HG03045 (cell line): ENCODE results near the gene GALNT7.
"Not testable (repeated sequence)": the region's sequence is repeated elsewhere in the genome, so short reads cannot be mapped to it uniquely, and the experiment has no call there.

ENCODE experiments used
- ATAC-seq: cut with Tn5 transposase; IDR thresholded peaks from one replicate; pipeline ENCODE4 v1.9.1; 2021; ENCODE audit warnings: mild to moderate bottlenecking, moderate library complexity; ENCODE audit not compliant: unreplicated experiment

Gene GALNT7

GRCh38 chr4:173166491-173166890 is 2.1 kb upstream of the GALNT7 start:
- no peak for ATAC-seq

GRCh38 chr4:173167758-173168395 is 734 bp upstream of the GALNT7 start:
- no peak for ATAC-seq

GRCh38 chr4:173169178-173169427 is 492 bp downstream of the GALNT7 start:
- ATAC-seq = no peak

GRCh38 chr4:173169428-173170181 is 994 bp downstream of the GALNT7 start:
- peak; percentile 69 for ATAC-seq

GRCh38 chr4:173170182-173170778 is 1.7 kb downstream of the GALNT7 start:
- no peak for ATAC-seq

DNA sequence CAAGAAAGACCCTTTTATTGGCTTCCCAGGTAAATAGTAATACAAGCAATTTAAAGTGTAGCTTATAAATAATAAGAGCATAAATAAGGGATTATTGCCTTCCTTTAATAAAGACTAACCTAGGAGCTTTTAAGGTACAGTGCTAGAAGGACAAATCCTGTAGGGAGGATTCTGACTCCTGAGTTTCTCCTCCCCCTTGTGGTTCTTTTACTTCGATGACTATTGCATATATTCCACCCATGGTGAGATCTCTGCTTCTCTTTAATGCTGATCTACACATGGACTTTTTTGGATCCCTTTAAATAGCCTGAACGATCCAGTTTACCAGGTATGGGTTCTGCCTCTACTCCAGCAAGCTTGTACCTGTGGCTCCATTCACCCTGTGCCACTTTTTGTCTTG is 2.5 kb downstream of the GALNT7 start:
- ATAC-seq = no peak

DNA sequence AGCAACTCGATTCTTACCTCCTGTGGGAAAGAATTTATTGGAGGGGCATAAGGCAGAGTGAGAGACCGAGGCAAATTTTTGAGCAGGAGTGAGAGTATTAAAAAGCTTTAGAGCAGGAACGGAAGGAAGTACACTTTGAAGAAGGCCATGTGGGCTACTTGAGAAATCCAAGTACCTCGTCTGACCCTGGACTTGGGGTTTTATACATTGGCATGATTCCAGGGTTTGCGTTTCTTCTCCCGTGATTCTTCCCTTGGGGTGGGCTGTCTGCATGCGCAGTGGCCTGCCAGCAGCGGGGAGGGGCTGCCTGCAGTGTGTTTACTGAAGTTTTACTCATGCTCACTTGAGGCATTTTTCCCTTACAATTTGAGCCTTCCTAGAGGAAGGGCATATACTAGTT is 3.4 kb downstream of the GALNT7 start:
- no peak for ATAC-seq

- ATAC-seq = no peak
Observed at GRCh38 chr4:173174184-173174583, 5.6 kb downstream of the GALNT7 start.

DNA sequence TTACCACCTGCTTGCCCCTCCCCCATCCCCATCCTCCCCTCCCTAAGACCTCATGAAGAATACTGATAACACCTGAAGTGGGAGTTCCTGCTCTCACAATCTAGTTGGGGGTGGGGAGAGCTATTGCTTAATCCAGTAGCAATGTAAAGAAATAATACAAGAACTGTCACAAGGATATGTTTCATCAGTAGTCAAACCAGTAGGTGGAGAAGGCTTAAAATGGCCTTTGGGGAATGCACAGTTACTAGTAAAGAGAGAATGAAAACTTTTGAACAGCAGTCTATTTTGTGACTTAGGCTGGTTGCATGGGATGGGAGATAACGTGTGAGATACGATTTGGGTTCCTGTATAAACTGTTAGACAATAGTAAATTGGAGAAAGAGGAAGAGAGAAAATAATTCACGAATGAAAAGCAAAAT is 6.0 kb downstream of the GALNT7 start:
- no peak for ATAC-seq

DNA sequence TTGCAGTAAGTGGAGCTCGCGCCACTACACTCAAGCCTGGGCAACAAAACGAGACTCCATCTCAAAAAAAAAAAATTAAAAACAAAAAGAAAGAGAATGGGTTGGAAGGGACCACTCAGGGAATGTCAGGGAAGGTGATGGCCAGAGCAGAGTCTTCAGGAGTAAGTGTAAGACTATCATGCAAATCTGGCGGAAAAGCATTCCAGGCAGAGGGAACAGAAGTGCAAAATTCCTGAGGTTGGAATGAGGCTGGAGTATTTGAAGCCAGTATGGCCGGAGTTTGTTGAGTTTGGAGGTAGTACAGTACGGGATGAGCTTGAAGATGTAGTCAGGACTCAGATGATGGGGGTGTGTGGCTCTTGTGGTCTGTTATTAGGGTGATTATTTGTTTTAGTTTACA is 7.4 kb downstream of the GALNT7 start:
- no peak for ATAC-seq

DNA sequence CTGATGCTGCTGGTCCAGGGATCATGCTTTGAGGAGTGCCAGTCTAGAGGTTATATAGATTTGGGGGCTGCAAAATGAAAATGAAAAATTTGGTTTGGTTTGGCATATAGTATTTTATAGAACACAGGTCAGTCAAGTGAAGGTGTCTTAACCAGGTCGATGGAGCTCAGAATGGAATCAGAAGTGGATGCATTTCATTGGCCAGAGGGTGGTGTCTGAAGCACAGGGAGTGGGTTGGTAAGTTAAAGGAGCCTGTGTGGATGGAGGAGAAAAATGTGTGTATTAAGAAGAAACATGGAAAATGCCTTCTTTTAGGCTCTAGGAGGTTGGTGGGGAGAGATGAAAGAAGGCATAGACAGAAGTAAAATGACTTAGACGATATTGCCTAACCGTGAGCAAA is 8.6 kb downstream of the GALNT7 start:
- ATAC-seq = no peak

GRCh38 chr4:173178144-173178543 is 9.5 kb downstream of the GALNT7 start:
- no peak for ATAC-seq

DNA sequence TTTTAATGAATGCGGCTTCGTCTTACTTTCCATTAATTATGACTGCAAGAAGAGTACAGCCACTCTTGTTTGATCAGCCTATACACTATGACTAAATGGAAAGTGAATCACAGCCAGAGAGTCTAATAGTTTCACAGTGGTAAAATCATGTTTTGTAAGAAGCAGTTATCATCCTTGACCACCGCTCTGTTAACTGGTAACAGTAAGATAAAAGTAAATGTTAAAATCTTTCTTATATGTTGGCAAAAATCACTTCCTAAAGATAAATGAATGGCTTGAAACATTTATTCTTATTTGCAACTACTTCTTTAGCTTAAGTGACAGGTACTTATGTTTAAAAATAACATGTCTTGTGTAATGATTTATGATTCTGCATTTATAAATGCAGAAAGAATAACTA is 13.2 kb downstream of the GALNT7 start:
- no peak for ATAC-seq

GRCh38 chr4:173182403-173182802 is 13.8 kb downstream of the GALNT7 start:
- no peak for ATAC-seq

DNA sequence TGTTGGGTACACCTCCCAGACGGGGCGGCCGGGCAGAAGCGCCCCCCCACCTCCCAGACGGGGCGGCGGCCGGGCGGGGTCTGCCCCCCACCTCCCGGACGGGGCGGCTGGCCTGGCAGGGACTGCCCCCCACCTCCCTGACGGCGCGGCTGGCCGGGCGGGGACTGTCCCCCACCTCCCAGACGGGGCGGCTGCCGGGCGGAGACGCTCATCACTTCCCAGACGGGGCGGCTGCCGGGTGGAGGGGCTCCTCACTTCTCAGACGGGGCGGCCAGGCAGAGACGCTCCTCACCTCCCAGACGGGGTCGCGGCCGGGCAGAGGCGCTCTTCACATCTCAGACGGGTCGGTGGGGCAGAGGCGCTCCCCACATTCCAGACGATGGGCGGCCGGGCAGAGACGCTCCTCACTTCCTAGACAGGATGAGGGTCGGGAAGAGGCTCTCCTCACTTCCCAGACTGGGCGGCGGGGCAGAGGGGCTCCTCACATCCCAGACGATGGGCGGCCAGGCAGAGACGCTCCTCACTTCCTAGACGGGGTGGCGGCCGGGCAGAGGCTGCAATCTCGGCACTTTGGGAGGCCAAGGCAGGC is 15.1 kb downstream of the GALNT7 start:
- not testable (repeated sequence) for ATAC-seq

- no peak for ATAC-seq
Observed at GRCh38 chr4:173185847-173186510, 17.4 kb downstream of the GALNT7 start.

- ATAC-seq = no peak
Observed at GRCh38 chr4:173187732-173188131, 19.1 kb downstream of the GALNT7 start.

- no peak for ATAC-seq
Observed at GRCh38 chr4:173188648-173189047, 20.0 kb downstream of the GALNT7 start.

DNA sequence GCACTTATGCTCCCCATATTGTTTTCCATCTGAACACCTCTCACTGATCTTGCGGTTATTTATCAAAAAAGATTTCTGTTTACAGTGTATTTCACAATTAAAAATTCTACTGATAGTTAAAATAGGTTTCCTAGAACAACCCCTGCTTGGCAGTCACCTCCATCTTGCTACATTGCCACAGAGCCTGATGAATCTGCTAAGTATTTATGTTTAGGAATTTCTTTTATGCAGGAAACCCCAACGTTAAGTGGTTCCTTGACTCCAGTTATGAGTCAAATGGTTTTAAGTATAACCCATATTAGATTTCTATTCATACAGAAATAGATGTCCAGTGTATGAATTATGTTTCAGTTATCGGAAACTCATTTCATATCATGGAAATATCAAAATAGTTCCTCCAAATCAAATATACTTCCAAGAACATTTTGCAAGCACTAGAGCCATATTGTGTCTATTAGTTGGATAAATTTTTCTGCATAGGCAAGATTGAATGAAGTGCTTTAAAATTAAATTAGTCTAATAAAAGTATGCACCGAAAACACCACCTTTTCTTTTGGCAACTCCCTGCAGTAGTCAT is 20.6 kb downstream of the GALNT7 start:
- ATAC-seq = no peak

DNA sequence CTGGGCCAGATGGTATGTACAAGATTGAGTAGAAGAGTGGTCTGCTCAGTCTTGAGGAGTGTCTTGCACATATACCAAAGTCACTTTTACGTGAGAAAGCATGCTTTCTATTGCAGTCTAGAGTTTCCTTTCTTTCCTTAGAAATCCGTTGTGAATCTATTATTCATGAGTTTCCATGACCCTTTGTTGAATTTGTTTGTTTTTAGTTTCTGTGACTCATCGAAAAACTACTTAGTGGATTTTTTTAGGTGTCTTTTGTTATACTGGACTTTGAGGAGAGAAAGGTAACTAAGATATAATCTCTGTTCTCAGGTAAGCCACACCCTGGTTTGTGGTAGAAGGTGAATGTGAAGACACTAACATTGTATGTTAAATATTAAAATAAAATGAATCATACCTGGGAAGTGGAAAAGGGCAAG is 23.0 kb downstream of the GALNT7 start:
- no peak for ATAC-seq
